Chondrocyte (in vitro differentiated cells): Measurements from ENCODE around the gene LMAN2. TPM values are rescaled to one million over a fixed set of nuclear protein-coding genes. Genes with fewer than 3 reads are reported as not detected.
A peak's percentile ranks its signal among the peaks of the same experiment; 100 is the strongest.

Experiments used
- DNase-seq: peaks from one replicate; pipeline ENCODE4 v3.0.0; 2021; ENCODE audit warnings: mixed read lengths, low spot score
- H3K27ac Mint-ChIP-seq: one replicate; pipeline ENCODE4 v1.8.0; 2021; ENCODE audit warnings: mild to moderate bottlenecking, moderate library complexity, mixed read lengths; ENCODE audit not compliant: unreplicated experiment
- H3K27me3 Mint-ChIP-seq: 2 replicates; pipeline ENCODE4 v1.8.0; 2021; ENCODE audit warnings: low read depth, mixed read lengths
- H3K36me3 Mint-ChIP-seq: 2 replicates; pipeline ENCODE4 v1.8.0; 2021; ENCODE audit warnings: low read depth, mixed read lengths
- H3K4me1 Mint-ChIP-seq: 2 replicates; pipeline ENCODE4 v1.8.0; 2021; ENCODE audit warnings: low read depth, mild to moderate bottlenecking, mixed read lengths
- H3K4me3 Mint-ChIP-seq: one replicate; pipeline ENCODE4 v1.8.0; 2021; ENCODE audit warnings: mild to moderate bottlenecking, moderate library complexity, mixed read lengths; ENCODE audit not compliant: unreplicated experiment
- H3K9me3 Mint-ChIP-seq: 2 replicates; pipeline ENCODE4 v1.8.0; 2021; ENCODE audit warnings: low read depth, mixed read lengths
- total RNA-seq: library from RNA; stranded (reverse); gene quantifications from 3 replicates; pipeline ENCODE4 v1.2.1, GENCODE V29; 2021
- TF ChIP-seq, protein P1 (sequence below): fragments of 200-600 bp; sonication (generic); IDR thresholded peaks from 2 replicates; pipeline ENCODE4 v1.5.0; 2021; ENCODE audit warnings: antibody characterized with exemption, mild to moderate bottlenecking, moderate library complexity

Gene LMAN2
- total RNA-seq, 1 donor from 2014 or later, result 83.4 TPM

DNA sequence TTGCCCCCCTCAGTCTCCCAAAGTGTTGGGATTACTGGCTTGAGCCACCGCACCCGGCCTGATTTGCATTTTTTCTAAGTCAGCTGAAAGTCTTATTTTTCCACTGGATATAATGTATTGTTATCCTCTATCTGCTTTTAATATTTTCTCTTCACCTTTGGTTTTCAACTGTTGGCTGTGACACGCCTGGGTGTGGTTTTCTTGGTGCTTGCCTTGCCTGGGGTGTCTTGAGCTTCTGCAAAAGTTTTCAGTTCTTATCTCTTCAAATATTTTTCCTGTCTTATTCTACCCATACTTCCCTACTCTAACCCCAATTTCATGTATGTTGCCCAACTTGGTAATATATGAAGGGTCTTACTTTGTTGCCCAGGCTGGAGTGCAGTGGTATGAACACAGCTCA, 35.5 kb downstream of the LMAN2 start:
- Mint-ChIP-seq H3K27ac (no peak overlapping the region), H3K9me3 (no peaks in the 10 kb centered on the region)

DNA sequence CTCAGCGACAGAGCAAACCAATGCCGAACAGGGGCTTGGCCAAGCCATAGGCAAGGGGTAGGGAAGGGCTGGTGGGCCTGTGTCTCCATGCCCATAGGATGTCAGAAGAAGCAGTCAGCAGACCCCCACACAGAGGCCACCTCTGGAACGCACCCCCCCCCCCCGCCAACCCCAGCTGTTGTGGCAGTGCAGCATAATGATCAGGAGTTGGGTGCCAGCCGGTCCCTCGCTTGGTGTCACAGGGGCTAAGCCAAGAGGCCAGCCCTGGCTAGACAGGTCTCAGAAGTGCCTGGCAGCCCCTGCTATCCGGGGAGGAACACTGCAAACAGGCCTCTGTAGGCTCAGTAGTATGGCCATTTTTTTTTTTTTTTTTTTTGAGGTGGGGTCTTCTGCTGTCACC, 36.1 kb downstream of the LMAN2 start:
- TF ChIP-seq, protein P1, sequence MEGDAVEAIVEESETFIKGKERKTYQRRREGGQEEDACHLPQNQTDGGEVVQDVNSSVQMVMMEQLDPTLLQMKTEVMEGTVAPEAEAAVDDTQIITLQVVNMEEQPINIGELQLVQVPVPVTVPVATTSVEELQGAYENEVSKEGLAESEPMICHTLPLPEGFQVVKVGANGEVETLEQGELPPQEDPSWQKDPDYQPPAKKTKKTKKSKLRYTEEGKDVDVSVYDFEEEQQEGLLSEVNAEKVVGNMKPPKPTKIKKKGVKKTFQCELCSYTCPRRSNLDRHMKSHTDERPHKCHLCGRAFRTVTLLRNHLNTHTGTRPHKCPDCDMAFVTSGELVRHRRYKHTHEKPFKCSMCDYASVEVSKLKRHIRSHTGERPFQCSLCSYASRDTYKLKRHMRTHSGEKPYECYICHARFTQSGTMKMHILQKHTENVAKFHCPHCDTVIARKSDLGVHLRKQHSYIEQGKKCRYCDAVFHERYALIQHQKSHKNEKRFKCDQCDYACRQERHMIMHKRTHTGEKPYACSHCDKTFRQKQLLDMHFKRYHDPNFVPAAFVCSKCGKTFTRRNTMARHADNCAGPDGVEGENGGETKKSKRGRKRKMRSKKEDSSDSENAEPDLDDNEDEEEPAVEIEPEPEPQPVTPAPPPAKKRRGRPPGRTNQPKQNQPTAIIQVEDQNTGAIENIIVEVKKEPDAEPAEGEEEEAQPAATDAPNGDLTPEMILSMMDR, result no peak
- H3K36me3 Mint-ChIP-seq, result peaks cover 2% of the 10 kb centered on the region
- H3K27me3 Mint-ChIP-seq, result no peaks in the 10 kb centered on the region
- H3K4me1 Mint-ChIP-seq, result peaks cover 19% of the 10 kb centered on the region
- H3K27ac Mint-ChIP-seq, result no peak overlapping the region
- H3K4me3 Mint-ChIP-seq, result no peak overlapping the region
- no peaks in the 10 kb centered on the region for H3K9me3 Mint-ChIP-seq
- no peak for DNase-seq

More for the DNA sequence above, 35.5 kb downstream of the LMAN2 start:
- Mint-ChIP-seq H3K4me3 (no peak overlapping the region), H3K4me1 (peaks cover 14% of the 10 kb centered on the region), H3K36me3 (peaks cover 2% of the 10 kb centered on the region), H3K27me3 (no peaks in the 10 kb centered on the region)
- DNase-seq, result peak; percentile 10
- TF ChIP-seq, protein P1, result no peak

DNA sequence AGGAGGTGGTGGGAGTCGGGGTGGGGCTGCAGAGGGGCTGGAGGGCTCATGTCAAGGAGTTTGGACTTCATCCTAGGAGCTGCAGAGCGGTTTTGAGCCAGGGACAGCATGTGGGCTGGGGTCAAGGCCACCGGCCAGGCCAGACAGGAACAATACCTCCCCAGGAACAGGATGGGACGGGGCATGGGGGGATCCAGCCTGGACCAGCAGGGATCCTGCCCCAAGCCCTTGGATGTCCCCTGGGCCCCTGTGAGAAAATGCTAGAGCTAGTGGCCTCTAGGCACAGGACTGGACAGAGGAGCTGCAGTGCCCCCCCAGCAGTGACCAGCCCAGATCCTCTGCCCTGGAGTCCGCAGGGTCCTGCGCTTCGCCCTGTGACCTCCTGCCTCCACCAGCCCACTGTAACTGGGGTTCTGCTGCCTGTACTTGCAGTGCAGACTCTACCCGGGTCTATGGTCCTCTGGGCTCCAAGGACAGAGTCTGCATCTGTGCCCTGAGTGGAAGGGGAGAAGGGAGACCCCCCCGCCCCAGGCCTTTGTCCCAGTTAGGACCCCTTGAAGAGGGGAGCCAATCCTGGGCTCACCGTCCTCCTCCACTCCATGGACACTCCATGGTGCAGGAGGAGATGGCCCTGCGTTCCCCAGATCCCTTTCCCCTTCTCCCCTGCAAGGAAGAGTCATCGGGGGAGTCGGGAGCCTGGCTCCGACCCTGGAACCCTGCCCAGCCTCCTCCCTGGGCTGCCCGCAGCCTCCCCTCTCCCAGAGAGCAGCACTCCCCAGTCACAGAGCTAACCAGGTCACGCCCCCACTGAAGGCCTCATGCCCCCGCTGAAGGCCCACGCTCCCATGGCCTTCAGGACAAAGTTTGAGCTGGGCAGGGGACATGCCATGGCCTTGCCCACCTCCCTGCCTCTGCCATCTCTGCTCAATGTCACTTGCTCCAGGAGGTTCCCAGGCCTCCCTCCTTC, 36.8 kb downstream of the LMAN2 start:
- Mint-ChIP-seq H3K27me3 (no peaks in the 10 kb centered on the region), H3K4me3 (no peak overlapping the region), H3K36me3 (peaks cover 1% of the 10 kb centered on the region), H3K9me3 (no peaks in the 10 kb centered on the region), H3K27ac (no peak overlapping the region), H3K4me1 (peaks cover 23% of the 10 kb centered on the region)
- TF ChIP-seq, protein P1, result no peak
- DNase-seq, result peak; percentile 74

DNA sequence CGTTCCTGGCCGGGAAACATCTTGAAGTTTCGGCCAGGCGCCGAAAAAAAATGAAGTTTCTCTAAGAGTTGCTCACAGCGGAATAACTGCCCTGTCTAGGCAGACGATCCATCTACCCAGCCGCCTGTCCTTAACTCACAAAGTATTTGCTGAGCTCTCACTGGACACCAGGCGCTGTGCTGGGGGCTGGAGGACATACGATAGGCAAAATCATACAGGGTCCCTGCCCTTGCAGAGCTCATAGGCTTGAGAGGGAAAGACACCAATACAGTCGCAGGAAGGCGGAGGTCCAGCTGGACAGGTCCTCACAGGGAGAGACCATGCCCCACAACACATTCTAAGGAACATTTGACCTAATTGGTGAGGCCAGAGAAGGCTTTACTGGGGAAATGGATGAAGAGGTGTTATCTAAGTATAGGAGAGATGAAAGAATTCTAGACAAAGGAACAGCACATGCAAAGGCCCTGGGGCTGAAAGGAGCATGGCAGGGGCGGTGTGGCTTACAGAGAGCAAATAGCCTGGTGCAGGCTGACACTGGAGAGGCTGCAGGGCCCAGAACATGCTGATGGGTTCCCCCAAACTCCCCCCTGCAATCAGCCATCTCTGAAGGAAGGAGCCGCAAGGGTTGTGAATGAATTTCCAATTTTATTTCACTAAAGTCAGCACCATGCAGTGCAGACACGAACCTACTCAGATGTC, 37.8 kb downstream of the LMAN2 start:
- TF ChIP-seq, protein P1, result no peak
- H3K4me3 Mint-ChIP-seq, result no peak overlapping the region
- no peak for DNase-seq
- H3K36me3 Mint-ChIP-seq, result no peaks in the 10 kb centered on the region
- H3K9me3 Mint-ChIP-seq, result no peaks in the 10 kb centered on the region
- no peaks in the 10 kb centered on the region for H3K27me3 Mint-ChIP-seq
- peaks cover 23% of the 10 kb centered on the region for H3K4me1 Mint-ChIP-seq
- no peak overlapping the region for H3K27ac Mint-ChIP-seq

DNA sequence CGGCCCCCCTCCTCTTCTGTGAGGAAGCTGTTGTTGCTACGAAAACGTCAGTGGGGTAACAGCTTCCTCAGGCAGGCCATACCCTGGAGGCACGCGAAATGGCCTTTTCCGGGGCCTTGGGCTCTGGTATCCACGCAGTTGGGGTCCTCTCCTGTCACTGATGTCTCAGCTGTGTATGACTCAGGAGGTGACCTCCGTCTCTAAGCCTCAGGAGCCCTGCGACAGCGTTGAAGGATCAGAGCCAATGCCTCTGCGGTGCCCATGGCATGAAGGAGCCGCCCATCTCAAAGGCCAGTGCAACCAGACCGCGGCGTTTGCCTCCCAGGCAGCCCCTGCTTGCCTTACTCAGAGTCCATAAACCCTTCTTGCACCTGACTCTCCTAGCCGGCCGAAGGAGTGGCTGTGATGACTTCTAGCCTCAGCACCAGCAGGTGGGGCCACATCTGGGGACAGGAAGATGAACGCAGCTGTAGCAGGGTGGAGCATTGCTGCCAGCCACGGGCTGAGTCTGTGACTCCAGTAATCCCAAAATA, 38.8 kb downstream of the LMAN2 start:
- Mint-ChIP-seq H3K4me3 (peak overlapping the region; percentile 54), H3K27ac (peak overlapping the region; percentile 22), H3K27me3 (no peaks in the 10 kb centered on the region), H3K9me3 (no peaks in the 10 kb centered on the region), H3K36me3 (no peaks in the 10 kb centered on the region), H3K4me1 (peaks cover 23% of the 10 kb centered on the region)
- peak; percentile 89 for DNase-seq
- TF ChIP-seq, protein P1, result no peak
